Camera-type eye (tissue), 1 donor: Measurements from ENCODE around the gene BAHD1. TPM values are rescaled to one million over a fixed set of nuclear protein-coding genes. Genes with fewer than 3 reads are reported as not detected.

Experiments used
- total RNA-seq: library from RNA; depleted of rRNA; stranded (reverse); fragments of >200 nt; gene quantifications from one replicate; pipeline ENCODE4 v1.2.3, GENCODE V29; 2014

The BAHD1 gene
- 12.9 TPM for total RNA-seq

DNA sequence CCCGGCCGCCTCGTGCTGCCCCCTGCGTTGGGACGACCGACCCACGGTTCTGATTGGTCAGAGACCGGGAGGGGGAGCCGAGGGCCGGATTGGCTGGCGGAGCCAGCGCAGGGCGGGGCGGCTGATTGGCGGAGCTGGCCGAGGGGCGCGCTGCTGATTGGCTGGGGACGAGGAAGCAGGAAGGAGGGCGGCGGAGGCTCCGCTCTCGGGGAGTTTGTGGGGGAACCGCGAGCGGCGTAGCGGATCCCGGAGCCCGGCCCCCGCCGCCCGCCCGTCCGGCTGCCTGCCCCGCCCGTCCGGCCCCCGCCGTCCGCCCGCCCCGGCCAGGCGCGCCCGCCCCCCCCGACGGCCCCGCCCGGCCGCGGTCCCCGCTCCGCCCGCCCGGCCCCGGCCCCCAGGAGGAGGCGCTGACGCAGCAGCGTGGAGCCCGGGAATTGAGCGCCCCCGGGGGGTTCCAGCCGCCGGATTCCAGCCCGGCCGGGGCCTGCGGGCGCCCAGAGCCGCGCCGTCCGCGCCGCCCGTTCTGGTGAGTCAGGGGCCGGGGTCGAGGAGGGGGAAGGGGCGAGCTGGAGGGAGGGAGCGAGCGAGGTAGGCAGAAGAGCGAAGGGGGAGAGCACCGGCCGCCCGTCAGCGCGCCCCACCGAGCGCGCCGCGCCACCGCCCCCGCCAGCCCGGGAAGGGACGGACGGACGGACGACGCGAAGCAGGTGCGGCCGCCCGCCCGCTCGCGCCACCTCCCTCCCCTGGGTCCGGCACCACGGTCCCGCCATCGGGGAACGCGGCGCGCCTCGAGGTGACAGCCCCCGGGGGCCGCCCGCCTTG is at the start of gene BAHD1:
Gene BAHD1 (plus strand): TSS at position 211 of the 822 bp plus-strand sequence. CDS start 17,512 bp downstream, outside the sequence.

DNA sequence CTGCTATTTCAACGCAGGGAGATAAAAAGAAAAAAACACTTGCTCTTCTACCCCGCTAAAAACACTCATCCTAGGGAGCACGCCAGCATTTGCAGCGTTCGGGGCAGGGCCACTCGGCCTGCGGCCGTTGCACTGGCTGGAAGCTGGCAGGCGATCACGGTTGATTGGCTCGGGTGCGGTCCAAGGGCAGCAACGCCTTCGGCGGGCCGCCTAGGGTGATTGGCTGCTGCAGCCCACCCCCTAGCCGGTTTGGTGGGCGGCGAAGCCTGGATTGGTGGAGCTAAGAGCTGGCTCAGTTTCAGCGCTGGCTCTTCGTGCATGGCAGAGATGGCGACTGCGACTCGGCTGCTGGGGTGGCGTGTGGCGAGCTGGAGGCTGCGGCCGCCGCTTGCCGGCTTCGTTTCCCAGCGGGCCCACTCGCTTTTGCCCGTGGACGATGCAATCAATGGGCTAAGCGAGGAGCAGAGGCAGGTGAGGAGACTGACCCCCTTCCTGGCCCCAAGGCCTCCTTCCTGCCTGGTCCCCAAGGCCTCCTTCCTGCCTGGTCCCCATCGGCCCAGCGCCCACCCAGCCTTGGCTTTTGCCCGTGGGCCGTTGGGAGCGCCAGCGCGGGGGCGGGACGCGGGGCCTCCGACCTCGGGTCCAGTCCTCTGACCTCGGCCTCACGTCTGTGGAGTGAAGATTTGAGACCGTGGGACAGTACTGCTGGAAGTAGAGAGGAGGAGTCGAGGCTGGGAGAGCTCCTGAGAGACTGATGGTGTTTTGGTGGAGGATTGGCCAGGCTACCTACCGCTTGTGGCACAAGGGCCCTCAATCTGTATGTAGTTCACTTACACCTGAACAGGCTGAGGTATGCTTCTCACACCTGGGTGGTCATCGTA is 35.0 kb upstream of the BAHD1 start, which contains the start of gene IVD:
Gene IVD (plus strand): TSS at position 295 of the 881 bp plus-strand sequence. CDS start 33 bp downstream, at position 328.

DNA sequence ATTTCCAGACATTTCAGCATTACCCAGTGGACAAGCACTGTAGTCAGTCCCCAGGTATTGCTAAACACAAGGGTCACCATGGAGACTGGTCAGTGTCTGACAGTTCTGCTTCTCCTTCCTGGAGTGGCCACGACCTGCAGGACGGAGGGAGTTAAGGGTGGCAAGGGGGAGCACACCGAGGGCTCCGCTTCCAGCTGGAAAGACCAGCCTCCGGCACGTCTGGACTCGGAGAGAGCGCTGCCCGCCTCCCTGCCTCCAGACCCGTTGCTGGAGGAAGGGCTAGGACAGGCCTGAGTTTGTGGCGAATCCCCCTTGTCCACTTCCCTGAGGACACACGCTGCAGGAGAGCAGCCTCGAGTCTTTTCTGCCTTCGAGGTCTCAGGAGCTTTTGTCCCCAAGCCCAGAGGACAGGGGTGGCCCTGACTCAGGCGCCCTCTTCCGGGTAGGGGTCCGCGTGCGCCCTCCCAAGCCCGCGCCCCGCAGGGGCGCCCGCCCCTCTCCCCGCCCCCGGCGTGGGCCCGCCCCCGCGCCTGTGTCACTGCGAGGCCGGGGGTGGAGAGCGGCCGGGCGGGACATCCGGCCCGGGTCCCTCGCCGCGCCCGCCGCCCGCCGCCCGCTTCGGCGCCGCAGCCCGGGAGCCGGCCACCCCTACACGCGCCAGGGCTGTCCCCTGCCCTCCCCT is 29.8 kb downstream of the BAHD1 start, which contains the start of gene CHST14:
Gene CHST14 (plus strand): TSS at position 562 of the 682 bp plus-strand sequence. CDS start 230 bp downstream, outside the sequence.

Other genes starting within 250 kb of the BAHD1 start
- 5.4 TPM for gene PAK6, start 201.9 kb upstream of the BAHD1 start, total RNA-seq
- gene ANKRD63, start 157.9 kb upstream of the BAHD1 start, total RNA-seq = not detected
- 9.7 TPM for gene PLCB2, start 133.0 kb upstream of the BAHD1 start, total RNA-seq
- gene INAFM2, start 117.3 kb upstream of the BAHD1 start, total RNA-seq = 14.6 TPM
- gene CCDC9B, start 100.0 kb upstream of the BAHD1 start, total RNA-seq = 8.4 TPM
- not detected for gene PHGR1, start 89.9 kb upstream of the BAHD1 start, total RNA-seq
- 3.3 TPM for gene DISP2, start 82.7 kb upstream of the BAHD1 start, total RNA-seq
- 26.5 TPM for gene KNSTRN, start 58.2 kb upstream of the BAHD1 start, total RNA-seq
- 80.4 TPM for gene IVD, start 35.2 kb upstream of the BAHD1 start, total RNA-seq
- 18.8 TPM for gene CHST14, start 30.0 kb downstream of the BAHD1 start, total RNA-seq
- gene CCDC32, start 124.1 kb downstream of the BAHD1 start, total RNA-seq = 25.8 TPM
- 7.3 TPM for gene RPUSD2, start 128.3 kb downstream of the BAHD1 start, total RNA-seq
- 14.2 TPM for gene KNL1, start 153.3 kb downstream of the BAHD1 start, total RNA-seq